Urinary bladder (tissue), 4 donors: Measurements from ENCODE around the gene FOXK1. TPM values are rescaled to one million over a fixed set of nuclear protein-coding genes. Genes with fewer than 3 reads are reported as not detected.

ENCODE experiments used
- DNase-seq: peaks from one replicate; pipeline ENCODE4 v3.0.0-alpha.2; 2015; ENCODE audit errors: extremely low spot score
- H3K27ac ChIP-seq: one replicate; pipeline ENCODE4 v1.5.1; 2013; ENCODE audit warnings: low read depth, mild to moderate bottlenecking, moderate library complexity
- H3K36me3 ChIP-seq: one replicate; pipeline ENCODE4 v1.6.1; 2013; ENCODE audit warnings: mild to moderate bottlenecking, moderate library complexity; ENCODE audit not compliant: insufficient read depth
- H3K4me1 ChIP-seq: one replicate; pipeline ENCODE4 v1.6.1; 2013; ENCODE audit warnings: mild to moderate bottlenecking, moderate library complexity; ENCODE audit not compliant: insufficient read depth
- H3K4me3 ChIP-seq: one replicate; pipeline ENCODE4 v1.5.1; 2013; ENCODE audit warnings: low read depth, low read length
- WGBS: extraction: QIAGEN DNeasy Blood & Tissue Kit; methylation state at CpG from one replicate; pipeline ENCODE4 v1.1.7; 2013; 5-methylcytosine and 5-hydroxymethylcytosine counted together
- polyA plus RNA-seq: library from polyadenylated mRNA; stranded (reverse); fragments of 200-250 nt; gene quantifications from one replicate; pipeline ENCODE4 v1.2.3, GENCODE V29; 2013
- total RNA-seq: library from RNA; depleted of rRNA; stranded (reverse); fragments of >200 nt; gene quantifications from one replicate; pipeline ENCODE4 v1.2.3, GENCODE V29; 2014
- donor health status: healthy with polysubstance abuse.
- donor health status: healthy.

The FOXK1 gene
- total and polyA plus RNA-seq, 2 donors = 8.1 to 22.2 TPM

- Histone ChIP-seq H3K36me3 (no peaks in the 10 kb centered on the region), H3K4me1 (no peaks in the 10 kb centered on the region), H3K4me3 (no peak overlapping the region), H3K27ac (no peak overlapping the region)
- no peak for DNase-seq
- WGBS = 75% methylated on average over 41 of the region's 41 CpGs
Observed at GRCh38 chr7:4803397-4804241, 121.5 kb downstream of the FOXK1 start.

GRCh38 chr7:4805110-4805983 lies 123.3 kb downstream of the FOXK1 start:
- WGBS = 83% methylated on average over 29 of the region's 29 CpGs
- H3K4me3 ChIP-seq = no peak overlapping the region
- H3K4me1 ChIP-seq = no peaks in the 10 kb centered on the region
- no peak overlapping the region for H3K27ac ChIP-seq
- DNase-seq = no peak
- no peaks in the 10 kb centered on the region for H3K36me3 ChIP-seq

GRCh38 chr7:4805984-4806300 lies 123.8 kb downstream of the FOXK1 start:
- 83% methylated on average over 8 of the region's 8 CpGs for WGBS
- H3K27ac ChIP-seq = no peak overlapping the region
- no peak overlapping the region for H3K4me3 ChIP-seq
- no peaks in the 10 kb centered on the region for H3K4me1 ChIP-seq
- no peak for DNase-seq
- H3K36me3 ChIP-seq = no peaks in the 10 kb centered on the region

GRCh38 chr7:4806983-4807597 lies 125.0 kb downstream of the FOXK1 start:
- H3K4me1 ChIP-seq = no peaks in the 10 kb centered on the region
- WGBS = 62% methylated on average over 17 of the region's 17 CpGs
- no peak overlapping the region for H3K4me3 ChIP-seq
- no peak overlapping the region for H3K27ac ChIP-seq
- H3K36me3 ChIP-seq = no peaks in the 10 kb centered on the region
- DNase-seq = no peak

GRCh38 chr7:4807598-4808016 lies 125.5 kb downstream of the FOXK1 start:
- H3K36me3 ChIP-seq = no peaks in the 10 kb centered on the region
- no peak overlapping the region for H3K27ac ChIP-seq
- 12% methylated on average over 5 of the region's 5 CpGs for WGBS
- no peaks in the 10 kb centered on the region for H3K4me1 ChIP-seq
- no peak overlapping the region for H3K4me3 ChIP-seq
- DNase-seq = no peak

GRCh38 chr7:4808026-4808425 lies 125.9 kb downstream of the FOXK1 start:
- Histone ChIP-seq H3K4me1 (no peaks in the 10 kb centered on the region), H3K27ac (no peak overlapping the region), H3K4me3 (no peak overlapping the region), H3K36me3 (no peaks in the 10 kb centered on the region)
- peak; percentile 18 for DNase-seq
- 38% methylated on average over 5 of the region's 5 CpGs for WGBS

GRCh38 chr7:4808565-4808964 lies 126.5 kb downstream of the FOXK1 start:
- 82% methylated on average over 37 of the region's 37 CpGs for WGBS
- Histone ChIP-seq H3K4me3 (no peak overlapping the region), H3K4me1 (no peaks in the 10 kb centered on the region), H3K27ac (no peak overlapping the region), H3K36me3 (no peaks in the 10 kb centered on the region)
- no peak for DNase-seq

- Histone ChIP-seq H3K4me1 (no peaks in the 10 kb centered on the region), H3K27ac (no peak overlapping the region), H3K4me3 (no peak overlapping the region), H3K36me3 (no peaks in the 10 kb centered on the region)
- no peak for DNase-seq
- 83% methylated on average over 38 of the region's 38 CpGs for WGBS
Observed at GRCh38 chr7:4809091-4809591, 127.0 kb downstream of the FOXK1 start.

GRCh38 chr7:4809666-4810065 lies 127.6 kb downstream of the FOXK1 start:
- no peaks in the 10 kb centered on the region for H3K36me3 ChIP-seq
- WGBS = 90% methylated on average over 14 of the region's 14 CpGs
- DNase-seq = no peak
- H3K4me3 ChIP-seq = no peak overlapping the region
- H3K4me1 ChIP-seq = no peaks in the 10 kb centered on the region
- no peak overlapping the region for H3K27ac ChIP-seq

- Histone ChIP-seq H3K36me3 (no peaks in the 10 kb centered on the region), H3K27ac (no peak overlapping the region), H3K4me1 (no peaks in the 10 kb centered on the region), H3K4me3 (no peak overlapping the region)
- WGBS = 82% methylated on average over 14 of the region's 14 CpGs
- DNase-seq = no peak
Observed at GRCh38 chr7:4814433-4814832, 132.3 kb downstream of the FOXK1 start.

- Histone ChIP-seq H3K27ac (no peak overlapping the region), H3K36me3 (no peaks in the 10 kb centered on the region), H3K4me3 (no peak overlapping the region), H3K4me1 (no peaks in the 10 kb centered on the region)
- WGBS = 97% methylated on average over 14 of the region's 14 CpGs
- DNase-seq = no peak
Observed at GRCh38 chr7:4815121-4815520, 133.0 kb downstream of the FOXK1 start.

GRCh38 chr7:4815609-4816418 lies 133.7 kb downstream of the FOXK1 start:
- Histone ChIP-seq H3K27ac (no peak overlapping the region), H3K36me3 (no peaks in the 10 kb centered on the region), H3K4me1 (no peaks in the 10 kb centered on the region), H3K4me3 (no peak overlapping the region)
- 93% methylated on average over 38 of the region's 38 CpGs for WGBS
- no peak for DNase-seq
